Right lobe of liver (tissue), 4 donors: Measurements from ENCODE around the gene PNPLA1.

Experiments
- CTCF ChIP-seq, 4 donors: fragments of 200-600 bp in 3 of 4; fragments of 450-650 bp in 1 of 4; IDR thresholded peaks; one replicate each; pipeline versions ENCODE4 v1.5.1 to v1.8.0; 2016 to 2022; ENCODE audit warnings: antibody characterized with exemption in 4 of 4, mild to moderate bottlenecking in 2 of 4
- POLR2A ChIP-seq: fragments of 450-650 bp; IDR thresholded peaks from one replicate; pipeline ENCODE4 v1.6.1; 2017; ENCODE audit warnings: antibody characterized with exemption, mild to moderate bottlenecking
- donor health status: DM: no; HTN: no; CAD: no.
- donor health status: DM: no; HTN: no; CAD: no.
- donor health status: DM: no; HTN: yes; CAD: no.

- TF ChIP-seq CTCF (IDR thresholded peaks at IDR 0.05): no peak
- no peak for TF ChIP-seq POLR2A
Measured at GRCh38 chr6:36222924-36223323, 46.9 kb upstream of the PNPLA1 start.
